IMR-90 (cell line): Measurements from ENCODE around the gene GPR3. TPM values are rescaled to one million over a fixed set of nuclear protein-coding genes. Genes with fewer than 3 reads are reported as not detected.

Experiments
- ATAC-seq: fragments of 200-7000 bp; cut with Tn5 transposase; 2 replicates; pipeline ENCODE4 v1.9.1; 2020; ENCODE audit warnings: low read depth, mild to moderate bottlenecking, moderate library complexity
- BruUV-seq: library from RNA; stranded (reverse); fragments of 400-500 nt; replicated peaks from 2 replicates; lab custom pipeline; 2021; lab: Mats Ljungman, UMichigan
- CTCF ChIA-PET: fragments of 300-600 bp; formaldehyde crosslinking; extraction: SDS; loops from one replicate; lab custom pipeline; 2021; ENCODE audit warnings: antibody characterized with exemption; lab: Yijun Ruan, JAX
- POLR2A ChIA-PET: fragments of 300-600 bp; sonication (Branson Sonifier 250); formaldehyde crosslinking; loops from one replicate; lab custom pipeline; 2022; ENCODE audit warnings: antibody characterized with exemption; ENCODE audit not compliant: unreplicated experiment; lab: Charles Lee
- DNase-seq: peaks from one replicate; pipeline ENCODE4 v3.0.0; 2013
- H2AFZ ChIP-seq: replicated peaks from 2 replicates; pipeline ENCODE3; 2013; ENCODE audit warnings: low read length, mild to moderate bottlenecking; ENCODE audit not compliant: poor library complexity
- H2AK5ac ChIP-seq: 2 replicates; pipeline ENCODE4 v1.6.1; 2013; ENCODE audit warnings: low read depth, low read length, inconsistent platforms
- H2AK9ac ChIP-seq: replicated peaks from 2 replicates; pipeline ENCODE3; 2013; ENCODE audit warnings: mild to moderate bottlenecking, low read depth, low read length, moderate library complexity; ENCODE audit not compliant: poor library complexity
- H2BK120ac ChIP-seq: 2 replicates; pipeline ENCODE4 v1.6.1; 2013; ENCODE audit warnings: low read depth, low read length, inconsistent platforms
- H2BK15ac ChIP-seq: 3 replicates; pipeline ENCODE4 v1.6.1; 2013; ENCODE audit warnings: low read depth, low read length, inconsistent platforms
- H2BK20ac ChIP-seq: 2 replicates; pipeline ENCODE4 v1.6.1; 2013; ENCODE audit warnings: low read depth, mild to moderate bottlenecking, inconsistent platforms, low read length, moderate library complexity
- H2BK5ac ChIP-seq: 2 replicates; pipeline ENCODE4 v1.6.1; 2013; ENCODE audit warnings: mild to moderate bottlenecking, low read depth, low read length, inconsistent platforms; ENCODE audit not compliant: poor library complexity, severe bottlenecking
- H3K14ac ChIP-seq: replicated peaks from 2 replicates; pipeline ENCODE4 v1.6.1; 2013; ENCODE audit warnings: low read depth, low read length, inconsistent platforms
- H3K18ac ChIP-seq: 2 replicates; pipeline ENCODE4 v1.6.1; 2013; ENCODE audit warnings: low read depth, low read length, control low read depth
- H3K23ac ChIP-seq: 2 replicates; pipeline ENCODE4 v1.6.1; 2013; ENCODE audit warnings: low read depth, low read length, inconsistent platforms
- H3K27ac ChIP-seq: 2 replicates; pipeline ENCODE4 v1.5.1; 2013; ENCODE audit warnings: mild to moderate bottlenecking, control low read depth, low read length; ENCODE audit not compliant: insufficient read depth
- H3K27me3 ChIP-seq: 2 replicates; pipeline ENCODE4 v1.6.1; 2013; ENCODE audit warnings: low read length; ENCODE audit not compliant: control insufficient read depth, insufficient read depth
- H3K36me3 ChIP-seq: 2 replicates; pipeline ENCODE4 v1.6.1; 2013; ENCODE audit warnings: low read length, mixed read lengths; ENCODE audit not compliant: control insufficient read depth, insufficient read depth
- H3K4ac ChIP-seq: 2 replicates; pipeline ENCODE4 v1.6.1; 2013; ENCODE audit warnings: low read depth, low read length, inconsistent platforms
- H3K4me1 ChIP-seq: 2 replicates; pipeline ENCODE4 v1.6.1; 2013; ENCODE audit warnings: low read length, mixed read lengths; ENCODE audit not compliant: control insufficient read depth, insufficient read depth
- H3K4me2 ChIP-seq: 2 replicates; pipeline ENCODE4 v1.6.1; 2013; ENCODE audit warnings: low read depth, mild to moderate bottlenecking, control low read depth, low read length, moderate library complexity
- H3K4me3 ChIP-seq: 2 replicates; pipeline ENCODE4 v1.5.1; 2013; ENCODE audit warnings: low read depth, mild to moderate bottlenecking, control low read depth, low read length, moderate library complexity; ENCODE audit not compliant: insufficient read depth
- H3K56ac ChIP-seq: 2 replicates; pipeline ENCODE4 v1.6.1; 2013; ENCODE audit warnings: low read length, inconsistent platforms; ENCODE audit not compliant: insufficient read depth; ENCODE audit errors: extremely low read depth
- H3K79me1 ChIP-seq, 2 experiments: 2 replicates each; pipeline ENCODE4 v1.6.1; 2013; ENCODE audit warnings: low read length in 2 of 2, inconsistent platforms in 1 of 2, low read depth in 1 of 2
- H3K9ac ChIP-seq: 2 replicates; pipeline ENCODE4 v1.6.1; 2013; ENCODE audit warnings: low read depth, low read length, control low read depth
- H3K9me1 ChIP-seq: 2 replicates; pipeline ENCODE4 v1.6.1; 2013; ENCODE audit warnings: low read length, inconsistent platforms; ENCODE audit not compliant: insufficient read depth
- H3K9me3 ChIP-seq: 2 replicates; pipeline ENCODE4 v1.6.1; 2013; ENCODE audit warnings: low read length; ENCODE audit not compliant: control insufficient read depth, insufficient read depth
- H4K20me1 ChIP-seq: 2 replicates; pipeline ENCODE4 v1.6.1; 2013; ENCODE audit warnings: low read length, inconsistent platforms; ENCODE audit not compliant: insufficient read depth
- H4K5ac ChIP-seq: 2 replicates; pipeline ENCODE4 v1.6.1; 2013; ENCODE audit warnings: mild to moderate bottlenecking, low read depth, low read length, control low read depth
- H4K8ac ChIP-seq, 2 experiments: 2 replicates each; pipeline ENCODE4 v1.6.1; 2013; ENCODE audit warnings: low read depth in 2 of 2, low read length in 2 of 2, control low read depth in 1 of 2, inconsistent platforms in 1 of 2
- H4K91ac ChIP-seq: 2 replicates; pipeline ENCODE4 v1.6.1; 2013; ENCODE audit warnings: low read depth, low read length, inconsistent platforms; ENCODE audit not compliant: insufficient read depth
- CEBPB ChIP-seq: IDR thresholded peaks from 2 replicates; pipeline ENCODE4 v1.6.1; 2012; ENCODE audit warnings: low read depth, low read length, improper control_type of control experiment
- FOS ChIP-seq: fragments of 150-350 bp; IDR thresholded peaks from 2 replicates; pipeline ENCODE4 v1.6.1; 2016; ENCODE audit warnings: low read depth, low read length
- RAD21 ChIP-seq: IDR thresholded peaks from 2 replicates; pipeline ENCODE4 v1.6.1; 2012; ENCODE audit warnings: low read length, improper control_type of control experiment
- USF2 ChIP-seq: fragments of 150-350 bp; IDR thresholded peaks from 2 replicates; pipeline ENCODE4 v1.6.1; 2017; ENCODE audit warnings: mild to moderate bottlenecking, antibody characterized with exemption, low read length, low read depth
- WGBS, 2 experiments: methylation state at CpG; one replicate each; pipeline versions ENCODE4 v1.1.5 to v1.1.7; 2013; ENCODE audit warnings: missing lambda C conversion rate in 2 of 2; ENCODE audit not compliant: insufficient read length in 1 of 2; ENCODE audit errors: extremely low coverage in 2 of 2; 5-methylcytosine and 5-hydroxymethylcytosine counted together
- dilution Hi-C: fragments of 300-500 bp; cut with HindIII; formaldehyde crosslinking; loops from one replicate; pipeline ENCODE4 v1.14.3; 2018; ENCODE audit warnings: low sequenced_read_pairs; ENCODE audit not compliant: unreplicated experiment
- in situ Hi-C: fragments of 300-500 bp; cut with MboI; formaldehyde crosslinking; loops from 3 replicates; pipeline ENCODE4 v1.14.3; 2019; ENCODE audit warnings: low sequenced_read_pairs, inconsistent platforms, mixed read lengths
- intact Hi-C: fragments of 100-400 bp; cut with micrococcal nuclease; formaldehyde crosslinking; loops from 2 replicates; pipeline ENCODE4 v1.10.0; 2022
- polyA plus RNA-seq, 3 experiments: library from polyadenylated mRNA; depleted of rRNA; stranded (reverse); fragments of >200 nt; gene quantifications; 2 replicates each; pipeline ENCODE4 v1.2.3, GENCODE V29; 2012; ENCODE audit warnings: low replicate concordance in 1 of 3
- total RNA-seq: library from RNA; depleted of rRNA; stranded (reverse); fragments of >200 nt; gene quantifications from 2 replicates; pipeline ENCODE4 v1.2.3, GENCODE V29; 2012

GPR3 gene
- total and polyA plus RNA-seq, 2 of the 4 experiments (the other 2 are of a cell fraction) = 0.72 to 4.8 TPM

DNA sequence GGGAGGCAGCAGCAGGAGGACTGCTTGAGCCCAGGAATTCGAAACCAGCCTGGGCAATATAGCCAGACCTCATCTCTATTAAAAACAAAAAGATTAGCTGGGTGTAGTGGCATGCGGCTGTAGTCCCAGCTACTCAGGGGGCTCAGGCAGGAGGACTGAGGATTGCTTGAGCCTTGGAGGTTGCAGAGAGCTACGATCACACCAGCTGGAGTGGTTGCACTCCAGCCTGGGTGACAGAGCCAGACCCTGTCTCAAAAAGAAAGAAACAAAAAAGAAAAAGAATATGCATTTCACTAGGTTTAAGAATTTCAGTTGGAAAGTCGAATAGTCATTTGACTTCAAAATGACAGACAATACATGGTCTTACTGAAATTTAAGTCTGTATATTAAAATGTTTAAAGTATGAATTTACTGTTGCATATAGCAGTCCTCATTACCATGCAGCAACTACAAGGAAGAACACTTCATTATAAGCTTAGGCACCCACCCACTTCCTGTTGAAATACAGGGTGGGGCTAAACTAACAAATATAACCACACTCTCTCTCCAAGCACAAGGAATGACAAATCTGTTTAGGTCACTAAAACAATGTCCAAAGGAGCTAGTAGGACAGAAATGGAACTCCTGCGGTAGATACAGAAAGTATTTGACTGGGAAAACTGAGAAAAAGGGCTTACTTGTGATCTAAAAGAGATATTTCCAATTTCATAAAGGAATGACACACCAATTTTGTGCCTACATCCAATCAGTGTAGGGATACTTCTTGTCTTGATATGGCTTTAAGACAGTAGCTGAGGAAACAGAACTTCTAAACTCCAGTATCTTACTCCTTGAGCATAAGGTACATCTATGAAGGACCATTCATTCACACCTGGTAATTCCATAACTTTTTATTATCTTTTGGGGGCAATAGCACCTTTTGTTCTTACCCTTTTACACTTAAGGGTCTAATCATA, 44.1 kb downstream of the GPR3 start:
- peak overlapping the region; percentile 69; the same call in 1 of the 2 replicates for H3K23ac ChIP-seq
- H3K27ac ChIP-seq = no peak overlapping the region
- no peak overlapping the region for H2AFZ ChIP-seq
- POLR2A ChIA-PET = interaction anchor here (0.6 kb wide), 1 partner anchor 1593 kb away, joined by 4 read pairs; no protein-coding TSS in a partner anchor
- no peak overlapping the region for H4K8ac ChIP-seq
- WGBS, 2 experiments = no CpG with 5 or more reads among the region's 5 CpGs
- dilution Hi-C loops (no loop called here), intact Hi-C loops (no loop called here), in situ Hi-C loops (no loop called here)
- no peak overlapping the region for H2AK9ac ChIP-seq
- H4K20me1 ChIP-seq = peaks cover 72% of the 10 kb centered on the region
- H3K36me3 ChIP-seq = no peaks in the 10 kb centered on the region; the same call in none of the 2 replicates
- TF ChIP-seq FOS = no peak
- no peak for TF ChIP-seq USF2
- TF ChIP-seq RAD21 = no peak
- peak; percentile 22; the same call in 1 of the 2 replicates for TF ChIP-seq CEBPB
- no peak overlapping the region; the same call in 1 of the 2 replicates for H3K9ac ChIP-seq
- H3K4ac ChIP-seq = no peak overlapping the region; the same call in none of the 2 replicates
- peak overlapping the region; percentile 54 for H2BK5ac ChIP-seq
- H3K4me1 ChIP-seq = peaks cover 27% of the 10 kb centered on the region
- H2AK5ac ChIP-seq = no peak overlapping the region; the same call in 1 of the 2 replicates
- H2BK15ac ChIP-seq = no peak overlapping the region
- peak; percentile 60 for DNase-seq
- BruUV-seq = no TSS peak
- CTCF ChIA-PET = interaction anchor here (0.6 to 1.7 kb wide), 2 partner anchors 17 to 20 kb away, joined by 6 to 9 read pairs; no protein-coding TSS in a partner anchor
- H3K18ac ChIP-seq = no peak overlapping the region
- no peak overlapping the region for H3K4me3 ChIP-seq
- H2BK20ac ChIP-seq = no peak overlapping the region
- peak; percentile 77 for ATAC-seq
- H4K5ac ChIP-seq = no peak overlapping the region
- peak overlapping the region; percentile 3; the same call in 1 of the 2 replicates for H3K14ac ChIP-seq
- H2BK120ac ChIP-seq = no peak overlapping the region
- H3K27me3 ChIP-seq = no peaks in the 10 kb centered on the region
- H3K9me3 ChIP-seq = no peaks in the 10 kb centered on the region
- no peak overlapping the region for H3K56ac ChIP-seq
- peaks cover 20% of the 10 kb centered on the region for H3K9me1 ChIP-seq
- H3K4me2 ChIP-seq = peak overlapping the region; percentile 61
- peaks cover 44 to 88% of the 10 kb centered on the region in 2 experiments for H3K79me1 ChIP-seq
- no peak overlapping the region for H4K91ac ChIP-seq
